Testis (tissue), 2 donors: ENCODE measurements around the gene PTPN2.

Source experiments
- CTCF ChIP-seq, 3 experiments: fragments of 450-650 bp in 2 of 3; fragments of 200-600 bp in 1 of 3; sonication (generic) in 1 of 3; IDR thresholded peaks; one replicate each; pipeline ENCODE4 v1.5.1; 2016 to 2019; ENCODE audit warnings: antibody characterized with exemption in 3 of 3, mild to moderate bottlenecking in 2 of 3, moderate library complexity in 1 of 3
- POLR2A ChIP-seq: fragments of 450-650 bp; IDR thresholded peaks from one replicate; pipeline ENCODE4 v1.6.1; 2017; ENCODE audit warnings: antibody characterized with exemption, mild to moderate bottlenecking, moderate library complexity

GRCh38 chr18:12754511-12754910 is 129.5 kb downstream of the PTPN2 start:
- TF ChIP-seq CTCF (IDR thresholded peaks at IDR 0.05), result no peak
- no peak for TF ChIP-seq POLR2A
